Activated CD4-positive, alpha-beta T cell treated with anti-CD3 and anti-CD28 coated beads, Interleukin-2, amount 10 ng/mL, durations not matched to agents 24 days and 14 days (primary cell): ENCODE data around the gene TXLNA. TPM values are rescaled to one million over a fixed set of nuclear protein-coding genes. Genes with fewer than 3 reads are reported as not detected.

Experiments used
- DNase-seq: peaks from one replicate; pipeline ENCODE4 v3.0.0; 2022
- H3K27ac Mint-ChIP-seq: one replicate; pipeline ENCODE4 v1.8.0; 2022; ENCODE audit warnings: mild to moderate bottlenecking, mixed read lengths
- H3K27me3 Mint-ChIP-seq: one replicate; pipeline ENCODE4 v1.8.0; 2022; ENCODE audit warnings: mixed read lengths
- H3K36me3 Mint-ChIP-seq: one replicate; pipeline ENCODE4 v1.8.0; 2022; ENCODE audit warnings: low read depth, mild to moderate bottlenecking, mixed read lengths
- H3K4me1 Mint-ChIP-seq: one replicate; pipeline ENCODE4 v1.8.0; 2021; ENCODE audit warnings: mixed read lengths
- H3K4me3 Mint-ChIP-seq: one replicate; pipeline ENCODE4 v1.8.0; 2022; ENCODE audit warnings: mild to moderate bottlenecking, moderate library complexity, mixed read lengths
- H3K9me3 Mint-ChIP-seq: one replicate; pipeline ENCODE4 v1.8.0; 2021; ENCODE audit warnings: mixed read lengths
- intact Hi-C: fragments of 100-400 bp; cut with micrococcal nuclease; formaldehyde crosslinking; loops from one replicate; pipeline ENCODE4 v1.15.1; 2023
- total RNA-seq: library from RNA; stranded (reverse); gene quantifications from 2 replicates; pipeline ENCODE4 v1.2.3, GENCODE V29; 2022

TXLNA gene
- total RNA-seq, 1 donor from 2014 or later: 106 TPM

DNA sequence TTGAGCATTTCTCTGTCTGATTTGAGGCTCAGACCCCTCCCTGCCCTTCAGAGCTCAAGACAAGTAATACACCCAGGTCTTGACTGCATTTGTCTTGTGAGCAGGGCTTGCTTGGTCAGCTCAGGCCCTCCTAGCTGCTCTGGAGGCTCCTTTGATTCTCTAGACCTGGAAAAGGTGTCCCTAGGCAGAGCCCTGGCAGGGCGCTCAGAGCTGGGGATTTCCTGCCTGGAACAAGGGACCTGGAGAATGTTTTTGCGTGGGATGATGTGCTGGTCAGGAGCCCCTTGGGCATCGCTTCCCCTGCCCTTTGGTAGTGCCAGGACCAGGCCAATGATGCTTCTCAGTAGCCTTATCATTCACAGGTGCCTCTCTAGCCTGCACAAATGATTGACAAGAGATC, 16.1 kb downstream of the TXLNA start:
- peaks cover 69% of the 10 kb centered on the region for H3K4me1 Mint-ChIP-seq
- no peaks in the 10 kb centered on the region for H3K27me3 Mint-ChIP-seq
- DNase-seq: no peak
- H3K36me3 Mint-ChIP-seq: peaks cover 72% of the 10 kb centered on the region
- no peak overlapping the region for H3K27ac Mint-ChIP-seq
- no peaks in the 10 kb centered on the region for H3K9me3 Mint-ChIP-seq
- intact Hi-C loops: no loop called here
- peak overlapping the region; percentile 51 for H3K4me3 Mint-ChIP-seq

DNA sequence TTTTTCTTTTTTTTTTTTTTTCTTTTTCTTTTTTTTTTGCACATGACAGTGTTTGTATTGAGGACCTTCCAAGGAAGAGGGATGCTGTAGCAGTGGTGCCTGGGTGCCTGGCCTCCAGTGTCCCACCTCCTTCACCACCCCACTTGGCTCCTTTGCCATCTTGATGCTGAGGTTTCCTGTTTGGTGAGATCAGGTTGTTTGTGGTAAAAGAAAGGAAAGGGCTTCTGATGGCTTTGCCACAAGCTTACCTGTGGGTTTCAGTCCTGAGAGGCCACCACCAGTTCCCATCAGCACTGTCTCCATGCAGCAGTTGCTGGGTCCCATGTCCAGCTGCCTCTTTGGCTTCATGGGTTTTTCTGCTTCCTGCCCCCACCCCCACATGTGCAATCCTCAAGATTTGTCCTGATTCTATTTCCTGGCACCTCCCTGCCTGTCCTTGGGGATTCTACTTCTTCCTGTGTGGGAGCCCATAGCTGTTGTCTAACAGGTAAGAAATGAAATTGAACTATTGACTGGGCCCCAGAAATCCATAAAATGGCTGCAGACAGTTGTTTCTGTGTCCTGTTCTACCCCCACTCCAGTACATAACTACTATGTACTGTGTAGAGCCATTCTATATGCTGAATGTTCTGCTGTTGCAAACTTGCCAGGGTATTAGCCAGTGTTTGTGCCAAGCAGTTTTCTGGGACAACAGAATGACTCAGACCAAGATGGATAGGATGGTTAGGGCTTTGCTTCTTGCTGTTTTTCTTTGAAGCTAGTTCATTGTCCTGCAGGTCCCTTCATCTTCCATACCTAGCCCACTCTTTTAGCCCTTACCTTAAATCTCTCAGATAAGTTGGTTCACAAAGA, 16.7 kb downstream of the TXLNA start:
- intact Hi-C loops: no loop called here
- Mint-ChIP-seq H3K27ac (peak overlapping the region; percentile 78), H3K9me3 (no peaks in the 10 kb centered on the region), H3K4me3 (peak overlapping the region; percentile 51), H3K27me3 (no peaks in the 10 kb centered on the region), H3K4me1 (peaks cover 69% of the 10 kb centered on the region), H3K36me3 (peaks cover 69% of the 10 kb centered on the region)
- peak; percentile 78 for DNase-seq

DNA sequence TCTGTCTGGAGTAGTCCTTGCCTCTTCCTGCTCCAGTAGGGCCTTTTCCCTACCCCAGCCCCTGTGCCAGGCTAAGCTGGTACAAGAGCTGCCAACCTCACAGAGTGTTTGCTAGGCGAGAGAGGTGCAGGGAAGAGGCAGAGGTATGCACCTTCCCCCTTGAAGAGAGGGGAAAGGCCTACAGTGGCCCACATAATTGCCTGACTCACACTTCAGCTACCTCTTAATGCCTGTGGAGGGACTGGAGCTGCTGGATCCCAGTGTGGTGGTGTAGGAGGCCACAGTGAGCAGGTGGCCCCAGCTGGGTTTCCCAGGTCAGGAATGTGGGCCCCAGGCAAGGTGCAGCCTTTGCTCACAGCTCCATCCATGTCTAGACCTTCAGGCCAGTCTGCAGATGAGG, 17.6 kb downstream of the TXLNA start:
- peak overlapping the region; percentile 45 for H3K27ac Mint-ChIP-seq
- DNase-seq: no peak
- peak overlapping the region; percentile 18 for H3K4me3 Mint-ChIP-seq
- no peaks in the 10 kb centered on the region for H3K9me3 Mint-ChIP-seq
- H3K4me1 Mint-ChIP-seq: peaks cover 73% of the 10 kb centered on the region
- H3K27me3 Mint-ChIP-seq: no peaks in the 10 kb centered on the region
- intact Hi-C loops: no loop called here
- peaks cover 66% of the 10 kb centered on the region for H3K36me3 Mint-ChIP-seq

DNA sequence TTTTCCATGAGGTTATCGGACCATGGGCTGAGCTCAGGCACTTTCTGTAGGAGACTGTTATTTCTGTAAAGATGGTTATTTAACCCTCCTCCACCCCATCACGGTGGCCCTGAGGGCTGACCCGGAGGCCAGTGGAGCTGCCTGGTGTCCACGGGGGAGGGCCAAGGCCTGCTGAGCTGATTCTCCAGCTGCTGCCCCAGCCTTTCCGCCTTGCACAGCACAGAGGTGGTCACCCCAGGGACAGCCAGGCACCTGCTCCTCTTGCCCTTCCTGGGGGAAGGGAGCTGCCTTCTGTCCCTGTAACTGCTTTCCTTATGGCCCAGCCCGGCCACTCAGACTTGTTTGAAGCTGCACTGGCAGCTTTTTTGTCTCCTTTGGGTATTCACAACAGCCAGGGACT, 18.4 kb downstream of the TXLNA start:
- intact Hi-C loops: no loop called here

DNA sequence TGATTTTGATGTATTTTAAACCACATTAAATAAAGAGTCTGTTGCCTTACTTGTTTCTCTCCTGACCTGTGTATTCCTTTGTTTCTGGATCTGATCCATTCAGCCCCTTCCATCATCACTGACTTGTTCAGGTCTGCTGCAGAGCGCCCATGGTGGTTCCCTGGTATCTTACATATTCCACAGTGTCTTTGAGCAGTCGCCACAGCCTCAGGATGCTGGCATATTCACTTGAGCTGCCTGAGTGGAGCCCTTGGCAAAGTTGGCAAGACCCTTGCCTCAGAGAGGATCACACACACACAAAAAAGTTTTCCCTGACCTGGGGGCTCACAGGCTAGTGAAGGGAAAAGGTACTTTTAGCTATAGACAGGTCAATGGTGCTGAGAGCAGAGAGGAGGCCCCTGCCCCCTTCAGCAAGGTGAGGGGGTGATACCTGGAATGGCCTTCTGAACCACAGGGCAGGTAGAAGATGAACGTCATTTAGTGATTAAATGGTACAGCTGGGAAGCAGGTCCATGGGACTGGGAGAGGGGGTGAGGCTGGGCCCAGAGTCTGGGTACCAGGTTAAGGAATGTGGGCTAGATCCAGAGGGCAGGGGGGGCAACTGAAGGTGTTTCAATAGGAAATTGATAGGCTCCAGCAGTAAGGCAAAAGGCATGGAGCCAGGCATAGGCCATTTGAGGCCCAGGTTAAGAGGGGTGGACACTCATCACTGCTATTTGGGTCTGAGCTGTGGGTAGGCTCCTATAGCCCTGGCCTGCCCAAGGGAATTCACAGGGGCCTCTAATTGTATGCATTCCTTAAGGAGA, 19.0 kb downstream of the TXLNA start:
- intact Hi-C loops: no loop called here
- Mint-ChIP-seq H3K4me1 (peaks cover 73% of the 10 kb centered on the region), H3K27ac (peak overlapping the region; percentile 61), H3K36me3 (peaks cover 56% of the 10 kb centered on the region), H3K27me3 (no peaks in the 10 kb centered on the region), H3K9me3 (no peaks in the 10 kb centered on the region), H3K4me3 (no peak overlapping the region)
- DNase-seq: no peak

More for the DNA sequence above, 18.4 kb downstream of the TXLNA start:
- no peak overlapping the region for H3K4me3 Mint-ChIP-seq
- H3K27me3 Mint-ChIP-seq: no peaks in the 10 kb centered on the region
- H3K27ac Mint-ChIP-seq: peak overlapping the region; percentile 61
- H3K36me3 Mint-ChIP-seq: peaks cover 59% of the 10 kb centered on the region
- H3K4me1 Mint-ChIP-seq: peaks cover 76% of the 10 kb centered on the region
- H3K9me3 Mint-ChIP-seq: no peaks in the 10 kb centered on the region
- DNase-seq: no peak

DNA sequence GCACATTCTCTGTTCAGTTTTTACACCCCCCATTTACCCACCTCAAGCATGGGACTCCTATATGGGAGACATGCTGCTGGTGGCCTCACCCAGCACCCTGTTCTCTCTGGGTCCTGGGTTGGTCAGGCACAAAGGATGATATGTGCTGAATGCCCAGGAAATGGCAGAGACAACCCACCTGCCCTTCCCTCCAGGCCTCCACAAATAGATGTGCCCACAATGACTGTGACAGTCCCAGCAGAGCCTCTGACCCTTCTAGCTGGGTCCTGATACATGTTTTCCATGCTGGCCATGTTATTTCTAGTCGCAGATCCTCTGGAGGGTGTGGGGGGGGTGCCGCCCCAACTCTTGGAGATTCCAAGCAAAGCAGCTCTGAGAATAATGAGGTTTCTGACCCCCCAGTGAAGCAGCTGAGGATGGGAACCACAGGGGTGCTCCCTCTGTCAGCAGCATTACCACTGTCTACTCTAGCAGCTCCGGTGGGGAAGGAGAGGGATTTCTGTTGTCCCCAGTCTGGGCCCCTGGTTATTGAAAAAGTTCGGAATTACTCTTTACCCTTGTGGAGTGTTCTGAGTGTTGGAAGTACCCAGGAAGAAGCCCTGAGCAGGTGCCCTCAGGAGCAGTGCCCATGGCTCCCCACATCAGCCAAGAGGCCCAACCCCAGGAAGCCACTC, 19.7 kb downstream of the TXLNA start:
- Mint-ChIP-seq H3K9me3 (no peaks in the 10 kb centered on the region), H3K4me1 (peaks cover 73% of the 10 kb centered on the region), H3K27ac (no peak overlapping the region), H3K36me3 (peaks cover 55% of the 10 kb centered on the region), H3K4me3 (peak overlapping the region; percentile 90), H3K27me3 (no peaks in the 10 kb centered on the region)
- intact Hi-C loops: no loop called here
- DNase-seq: peak; percentile 59

DNA sequence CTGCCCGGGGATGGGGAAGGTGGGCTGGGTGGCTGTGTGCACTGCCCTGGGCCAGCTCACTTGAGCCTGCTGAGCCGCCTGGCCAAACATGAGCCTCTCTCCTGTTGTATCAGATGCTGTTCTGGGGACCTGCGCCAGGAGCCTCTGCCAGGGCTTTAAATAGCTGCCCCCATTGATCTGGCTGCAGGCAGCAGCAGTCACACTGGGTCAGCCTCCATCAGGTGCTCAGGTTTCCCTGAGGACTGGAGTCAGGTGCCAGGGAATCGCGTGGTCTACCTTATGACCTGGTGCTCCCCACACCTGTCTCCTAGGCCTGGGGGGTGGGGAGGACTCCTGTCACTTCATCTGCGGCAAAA, 20.2 kb downstream of the TXLNA start:
- Mint-ChIP-seq H3K4me1 (peaks cover 70% of the 10 kb centered on the region), H3K27me3 (no peaks in the 10 kb centered on the region), H3K4me3 (peak overlapping the region; percentile 90), H3K36me3 (peaks cover 52% of the 10 kb centered on the region), H3K27ac (peak overlapping the region; percentile 95), H3K9me3 (no peaks in the 10 kb centered on the region)
- no peak for DNase-seq
- intact Hi-C loops: loop anchor here (1.0 kb wide), 1 partner anchor 19 kb away; no protein-coding TSS in a partner anchor

DNA sequence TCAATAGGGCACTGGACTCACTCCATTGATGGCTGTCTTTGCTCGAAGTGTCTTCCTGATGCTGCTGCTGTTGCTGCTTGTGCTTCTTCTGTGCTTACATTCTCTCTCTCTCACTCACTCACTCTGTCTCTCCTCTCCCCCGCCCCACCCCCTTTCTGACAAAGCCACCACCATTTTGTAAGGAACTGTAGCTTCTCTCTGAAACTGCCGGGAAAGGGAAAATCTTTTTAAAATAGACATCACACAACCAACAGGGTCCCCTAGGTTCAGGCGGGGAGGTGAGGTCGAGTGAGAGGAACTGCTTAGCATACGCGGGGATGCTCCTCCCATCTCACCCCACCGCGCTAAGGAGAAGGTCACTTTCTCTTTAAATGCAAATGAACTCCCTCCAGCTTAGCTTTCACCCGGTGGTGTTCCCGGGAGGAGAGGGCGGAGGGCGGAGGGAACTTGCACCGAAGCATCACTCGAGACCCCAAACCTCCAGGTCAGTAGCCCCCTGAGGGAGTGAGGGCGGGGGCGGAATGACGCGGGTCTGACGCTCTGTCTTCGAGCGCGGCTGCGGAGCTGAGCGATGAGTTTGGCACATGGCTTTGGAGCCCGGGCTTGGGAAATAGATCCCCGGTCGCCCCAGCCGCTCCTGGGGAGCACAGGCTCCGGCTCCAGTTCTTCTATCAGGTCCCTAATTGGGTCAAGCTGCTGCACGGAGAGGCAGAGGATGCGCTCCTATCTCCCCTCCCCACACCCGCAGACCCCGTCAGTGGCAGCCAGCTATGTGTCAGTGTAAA, 20.9 kb downstream of the TXLNA start, which contains the start of gene CCDC28B:
Gene CCDC28B, plus strand, starts transcription at position 370 of the 785 bp plus-strand sequence. CDS start 1,341 bp downstream, outside the sequence.
- H3K9me3 Mint-ChIP-seq: no peaks in the 10 kb centered on the region

DNA sequence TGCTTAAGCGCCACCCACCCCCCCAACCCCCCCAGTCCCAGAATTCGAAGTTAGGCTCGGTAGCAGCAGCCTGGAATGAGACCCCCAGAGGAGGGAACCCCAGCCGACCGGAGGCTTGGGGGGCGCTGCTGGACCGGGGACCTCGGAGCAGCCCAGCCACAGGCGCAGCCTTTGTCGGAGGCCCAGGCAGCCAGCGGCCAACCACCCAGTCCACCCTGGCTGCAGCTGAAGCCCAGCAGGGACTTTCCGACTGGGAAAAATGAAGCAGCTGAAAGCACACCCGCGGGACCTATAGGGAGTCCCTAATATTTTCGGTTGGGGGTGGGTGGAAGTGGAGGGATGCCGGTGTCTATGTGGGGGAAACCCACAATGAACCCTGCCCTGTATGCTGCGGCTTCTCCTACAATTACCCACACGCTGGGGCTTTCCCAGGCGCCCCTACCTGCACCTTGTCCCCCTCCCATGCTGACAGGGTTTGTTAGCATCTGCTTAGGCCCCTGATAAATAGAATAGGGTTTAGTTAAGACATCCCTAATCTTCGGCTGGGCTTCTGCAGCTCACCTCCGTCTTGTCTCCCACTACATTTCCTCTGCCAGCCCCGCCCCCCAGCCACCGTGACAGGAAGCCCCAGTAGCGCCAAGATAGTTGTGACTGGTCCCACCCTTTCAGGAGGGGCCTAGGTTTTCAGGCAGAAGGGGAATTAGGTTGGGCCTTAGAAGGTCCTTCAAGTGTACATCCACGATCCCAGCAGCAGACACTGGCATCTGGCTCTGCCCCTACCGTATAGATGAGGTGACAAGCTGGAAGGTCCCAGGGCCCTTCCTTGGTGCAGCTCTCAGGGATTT, 21.8 kb downstream of the TXLNA start:
- peaks cover 58% of the 10 kb centered on the region for H3K4me1 Mint-ChIP-seq
- DNase-seq: peak; percentile 94
- intact Hi-C loops: no loop called here

More for the DNA sequence above, 20.9 kb downstream of the TXLNA start, which contains the start of gene CCDC28B:
- Mint-ChIP-seq H3K36me3 (peaks cover 46% of the 10 kb centered on the region), H3K4me1 (peaks cover 62% of the 10 kb centered on the region), H3K27ac (peak within 1 kb of the TSS; percentile 95), H3K4me3 (peak within 1 kb of the TSS; percentile 90), H3K27me3 (no peaks in the 10 kb centered on the region)
- DNase-seq: peak; percentile 89
- intact Hi-C loops: loop anchor here (1.0 kb wide), 1 partner anchor 20 kb away; no protein-coding TSS in a partner anchor

DNA sequence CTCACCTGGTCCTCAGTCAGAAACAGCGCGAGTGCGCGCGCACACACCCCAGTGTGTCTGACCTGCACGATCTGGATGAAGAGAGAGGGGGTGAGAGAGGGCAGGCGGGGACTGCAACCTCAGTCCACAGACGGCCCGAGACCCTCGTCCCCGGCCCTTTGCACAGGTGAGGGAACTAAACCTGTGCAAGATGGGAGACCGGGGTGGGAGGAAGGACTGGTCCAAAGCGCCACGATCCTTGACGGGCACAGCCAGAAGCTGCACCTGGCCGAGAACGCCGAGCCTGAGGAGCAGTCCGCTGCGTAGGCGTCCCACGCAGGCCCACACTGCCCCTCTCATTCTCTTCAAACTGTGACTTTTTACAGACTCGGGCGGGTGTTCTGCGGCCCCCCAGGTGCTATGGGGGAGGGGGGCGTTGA, 25.5 kb downstream of the TXLNA start:
- peak overlapping the region; percentile 91 for H3K4me3 Mint-ChIP-seq
- H3K9me3 Mint-ChIP-seq: no peaks in the 10 kb centered on the region
- H3K27ac Mint-ChIP-seq: peak overlapping the region; percentile 88
- no peaks in the 10 kb centered on the region for H3K27me3 Mint-ChIP-seq
- H3K4me1 Mint-ChIP-seq: peaks cover 38% of the 10 kb centered on the region
- DNase-seq: no peak
- intact Hi-C loops: loop anchor here (1.0 kb wide), 1 partner anchor 17 kb away; the partner anchor contains the start of genes EIF3I and TMEM234
- peaks cover 24% of the 10 kb centered on the region for H3K36me3 Mint-ChIP-seq

More for the DNA sequence above, 21.8 kb downstream of the TXLNA start:
- H3K27ac Mint-ChIP-seq: peak overlapping the region; percentile 95
- H3K36me3 Mint-ChIP-seq: peaks cover 39% of the 10 kb centered on the region
- H3K9me3 Mint-ChIP-seq: no peaks in the 10 kb centered on the region
- peak overlapping the region; percentile 90 for H3K4me3 Mint-ChIP-seq
- H3K27me3 Mint-ChIP-seq: no peaks in the 10 kb centered on the region

DNA sequence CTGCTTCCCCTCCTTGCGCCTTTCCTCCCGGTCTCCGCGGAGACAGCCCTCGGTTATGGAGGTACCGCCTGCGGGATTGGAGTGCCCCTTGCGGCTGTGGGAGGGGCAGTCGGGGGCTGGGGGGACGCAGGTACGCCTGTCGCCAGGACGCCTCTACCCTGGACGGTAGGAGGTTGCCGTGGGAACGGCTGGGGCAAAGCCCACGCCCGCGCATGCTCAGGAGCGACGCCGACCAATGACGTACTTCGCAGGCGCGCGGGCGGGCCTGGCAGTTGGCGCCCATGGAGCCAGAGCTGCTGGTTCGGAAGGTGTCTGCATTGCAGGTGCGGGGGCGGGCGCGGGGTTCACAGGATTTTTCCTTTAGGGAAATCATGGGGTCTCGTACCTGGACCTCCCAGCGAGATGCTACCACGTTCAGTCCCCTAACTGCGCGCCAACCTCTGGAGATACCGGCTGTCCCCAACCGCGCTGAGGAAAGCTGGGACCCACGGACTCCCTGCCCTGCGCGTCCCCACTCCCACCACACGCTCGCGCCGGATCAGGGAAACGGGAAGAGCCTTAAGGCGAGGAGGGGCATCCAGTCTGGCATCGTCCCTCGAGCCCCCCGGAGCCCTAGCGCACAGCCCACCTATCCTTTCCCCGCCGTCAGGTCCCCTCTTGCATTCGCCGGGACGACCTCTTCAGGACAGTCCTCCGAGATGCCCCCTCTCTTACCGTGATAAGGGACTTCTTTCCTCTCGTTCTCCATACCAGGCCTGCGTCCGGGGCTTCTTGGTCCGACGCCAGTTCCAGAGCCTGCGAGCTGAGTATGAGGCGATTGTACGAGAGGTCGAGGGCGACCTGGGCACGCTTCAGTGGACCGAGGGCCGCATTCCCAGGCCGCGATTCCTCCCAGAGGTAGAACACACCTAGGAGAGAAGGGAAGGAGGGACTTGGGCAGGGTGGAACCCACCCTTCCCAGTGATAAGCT, 26.2 kb downstream of the TXLNA start, which contains the start of gene IQCC:
Gene IQCC, plus strand, starts transcription at position 271 of the 970 bp plus-strand sequence. Its CDS starts 11 bp downstream, at position 282.
- Mint-ChIP-seq H3K4me1 (peaks cover 33% of the 10 kb centered on the region), H3K27ac (peak within 1 kb of the TSS; percentile 88)

More for the DNA sequence above, 26.2 kb downstream of the TXLNA start, which contains the start of gene IQCC:
- H3K36me3 Mint-ChIP-seq: peaks cover 20% of the 10 kb centered on the region
- H3K9me3 Mint-ChIP-seq: no peaks in the 10 kb centered on the region
- no peaks in the 10 kb centered on the region for H3K27me3 Mint-ChIP-seq
- intact Hi-C loops: loop anchor here (1.0 kb wide), 1 partner anchor 17 kb away; the partner anchor contains the start of genes EIF3I and TMEM234
- peak; percentile 96 for DNase-seq
- peak within 1 kb of the TSS; percentile 91 for H3K4me3 Mint-ChIP-seq
